ENCODE results near the gene LPIN3. TPM values are rescaled to one million over a fixed set of nuclear protein-coding genes. Genes with fewer than 3 reads are reported as not detected.

LPIN3 gene
- total and polyA plus RNA-seq, 12 donors = 11.1 to 45.5 (median 18.2) TPM

- no peaks in the 10 kb centered on the region for H3K9me3 ChIP-seq
- H3K4me3 ChIP-seq = no peak overlapping the region
- peaks cover 2 to 75% (median 36%) of the 10 kb centered on the region in 9 donors for H3K4me1 ChIP-seq
- H3K36me3 ChIP-seq = no peaks in the 10 kb centered on the region
- no peaks in the 10 kb centered on the region for H3K27me3 ChIP-seq
- DNase-seq (no peak), ATAC-seq (no peak)
- intact Hi-C loops (cut with DNase I) = loop anchor here in 1 of 10 donors (5.0 kb wide), 1 partner anchor 1729 kb away; no protein-coding TSS in a partner anchor
- H3K27ac ChIP-seq = no peak overlapping the region
- TF ChIP-seq CTCF (IDR thresholded peaks at IDR 0.05) = no peak
- 85 to 89% methylated on average over 5 of the region's 5 CpGs for WGBS, 2 donors
Measured at GRCh38 chr20:41306061-41306727, 34.4 kb upstream of the LPIN3 start.

- intact Hi-C loops (cut with DNase I) = loop anchor here in 1 of 10 donors (5.0 kb wide), 1 partner anchor 1730 kb away; no protein-coding TSS in a partner anchor
- H3K4me1 ChIP-seq = peaks cover 2 to 73% (median 36%) of the 10 kb centered on the region in 9 donors
- WGBS, 2 donors = 100% methylated on average over 1 of the region's 1 CpG
Measured at GRCh38 chr20:41307021-41307420, 33.6 kb upstream of the LPIN3 start.

GRCh38 chr20:41308290-41308711, 32.3 kb upstream of the LPIN3 start:
- H3K36me3 ChIP-seq = no peaks in the 10 kb centered on the region
- peak overlapping the region in 7 of 10 donors; percentile 15 to 77 (median 30) for H3K27ac ChIP-seq
- intact Hi-C loops (cut with DNase I) = loop anchor here in 1 of 10 donors (5.0 kb wide), 1 partner anchor 1731 kb away; no protein-coding TSS in a partner anchor
- no peaks in the 10 kb centered on the region for H3K27me3 ChIP-seq
- H3K4me1 ChIP-seq = peaks cover 2 to 77% (median 37%) of the 10 kb centered on the region in 9 donors
- WGBS, 2 donors = 12 to 28% methylated on average over 1 of the region's 1 CpG
- DNase-seq (no peak), ATAC-seq (peak in 6 of 8 donors; percentile 17 to 49 (median 24))
- no peak for TF ChIP-seq CTCF (IDR thresholded peaks at IDR 0.05)
- no peak overlapping the region for H3K4me3 ChIP-seq
- H3K9me3 ChIP-seq = no peaks in the 10 kb centered on the region

More at GRCh38 chr20:41307021-41307420, 33.6 kb upstream of the LPIN3 start:
- Histone ChIP-seq H3K9me3 (no peaks in the 10 kb centered on the region), H3K4me3 (no peak overlapping the region), H3K27ac (no peak overlapping the region), H3K27me3 (no peaks in the 10 kb centered on the region), H3K36me3 (no peaks in the 10 kb centered on the region)
- no peak for TF ChIP-seq CTCF (IDR thresholded peaks at IDR 0.05)
- DNase-seq = no peak
- no peak for ATAC-seq

GRCh38 chr20:41308726-41309413, 31.8 kb upstream of the LPIN3 start:
- no peak for TF ChIP-seq CTCF (IDR thresholded peaks at IDR 0.05)
- Histone ChIP-seq H3K27me3 (no peaks in the 10 kb centered on the region), H3K9me3 (no peaks in the 10 kb centered on the region), H3K4me1 (peaks cover 2 to 77% (median 39%) of the 10 kb centered on the region in 9 donors), H3K36me3 (no peaks in the 10 kb centered on the region), H3K27ac (peak overlapping the region in 9 of 10 donors; percentile 15 to 77 (median 30)), H3K4me3 (no peak overlapping the region)
- 35 to 64% methylated on average over 3 of the region's 3 CpGs for WGBS, 2 donors
- no peak for DNase-seq
- intact Hi-C loops (cut with DNase I) = loop anchor here in 1 of 10 donors (5.0 kb wide), 1 partner anchor 1732 kb away; no protein-coding TSS in a partner anchor
- ATAC-seq = peak in 4 of 8 donors; percentile 28 to 57 (median 35)
